Ishikawa (cell line): Measurements from ENCODE around the gene CYP3A4.

Source experiments
- CEBPB ChIP-seq: IDR thresholded peaks from 2 replicates; pipeline ENCODE4 v1.6.1; 2012
- CREB1 ChIP-seq: IDR thresholded peaks from 2 replicates; pipeline ENCODE4 v1.6.1; 2012; ENCODE audit warnings: low read depth
- EGR1 ChIP-seq: IDR thresholded peaks from 2 replicates; pipeline ENCODE4 v1.6.1; 2012
- EP300 ChIP-seq: IDR thresholded peaks from 2 replicates; pipeline ENCODE4 v1.6.1; 2012; ENCODE audit warnings: borderline replicate concordance
- FOXM1 ChIP-seq: IDR thresholded peaks from 2 replicates; pipeline ENCODE4 v1.6.1; 2012; ENCODE audit warnings: low read depth, borderline replicate concordance
- NFIC ChIP-seq: IDR thresholded peaks from 2 replicates; pipeline ENCODE4 v1.6.1; 2012
- RAD21 ChIP-seq: IDR thresholded peaks from 2 replicates; pipeline ENCODE4 v1.6.1; 2012; ENCODE audit warnings: low read depth
- TAF1 ChIP-seq: IDR thresholded peaks from 2 replicates; pipeline ENCODE4 v1.6.1; 2012; ENCODE audit warnings: low read depth, mild to moderate bottlenecking
- TCF12 ChIP-seq: IDR thresholded peaks from 2 replicates; pipeline ENCODE4 v1.6.1; 2012; ENCODE audit warnings: low read depth
- TEAD4 ChIP-seq: IDR thresholded peaks from 2 replicates; pipeline ENCODE4 v1.6.1; 2012
- YY1 ChIP-seq: IDR thresholded peaks from 2 replicates; pipeline ENCODE4 v1.6.1; 2012; ENCODE audit warnings: low read depth
- ZBTB7A ChIP-seq: IDR thresholded peaks from 2 replicates; pipeline ENCODE4 v1.6.1; 2012; ENCODE audit warnings: low read depth
- TF ChIP-seq, protein P1 (sequence below): IDR thresholded peaks from 2 replicates; pipeline ENCODE4 v1.6.1; 2012
- TF ChIP-seq, protein P2 (sequence below): IDR thresholded peaks from 2 replicates; pipeline ENCODE4 v1.6.1; 2012; ENCODE audit warnings: low read depth, mild to moderate bottlenecking
- TF ChIP-seq, protein P3 (sequence below): IDR thresholded peaks from 2 replicates; pipeline ENCODE4 v1.6.1; 2012

CYP3A4 gene

DNA sequence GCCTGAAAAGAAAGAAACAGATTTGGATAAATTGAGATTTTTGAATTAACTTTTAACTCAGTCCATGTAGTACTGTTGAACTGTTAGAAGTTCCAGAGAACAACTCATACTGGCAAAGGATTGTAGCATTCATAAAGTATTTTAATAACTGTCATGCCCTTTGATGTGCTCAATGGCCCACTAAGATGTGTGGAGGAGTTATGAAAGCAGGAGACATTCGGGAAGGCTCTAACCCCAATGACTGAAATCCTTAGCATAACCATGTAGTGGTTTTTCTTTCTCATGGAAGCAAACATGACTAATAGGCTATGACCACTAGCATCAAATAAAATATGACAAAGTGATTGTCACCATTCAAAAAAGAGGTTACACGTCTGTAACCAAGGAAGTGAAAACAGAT lies 74.7 kb downstream of the CYP3A4 start:
- TF ChIP-seq, protein P1, sequence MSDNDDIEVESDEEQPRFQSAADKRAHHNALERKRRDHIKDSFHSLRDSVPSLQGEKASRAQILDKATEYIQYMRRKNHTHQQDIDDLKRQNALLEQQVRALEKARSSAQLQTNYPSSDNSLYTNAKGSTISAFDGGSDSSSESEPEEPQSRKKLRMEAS: no peak

DNA sequence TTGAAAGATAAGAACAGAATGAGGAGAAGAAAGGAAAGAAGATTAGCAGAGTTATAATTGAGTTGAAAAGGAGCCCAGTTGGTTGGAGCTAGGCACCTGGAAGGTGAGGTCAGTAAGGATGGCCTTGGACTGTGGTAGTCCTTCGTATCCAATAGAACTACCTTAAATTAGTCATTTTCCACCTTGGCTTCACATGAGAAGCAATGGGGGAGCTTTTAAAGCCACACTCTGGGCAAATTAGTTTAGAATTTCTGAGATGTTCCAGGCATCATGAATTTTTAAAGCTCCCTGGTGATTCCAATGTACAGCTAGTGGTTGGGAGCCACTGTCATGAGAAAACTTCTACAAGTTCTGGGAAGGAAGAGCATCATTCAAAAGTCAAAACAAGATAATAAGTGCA lies 76.9 kb downstream of the CYP3A4 start:
- no peak for TF ChIP-seq TEAD4
- TF ChIP-seq ZBTB7A: no peak
- TF ChIP-seq RAD21: no peak
- no peak for TF ChIP-seq FOXM1
- TF ChIP-seq, protein P2, sequence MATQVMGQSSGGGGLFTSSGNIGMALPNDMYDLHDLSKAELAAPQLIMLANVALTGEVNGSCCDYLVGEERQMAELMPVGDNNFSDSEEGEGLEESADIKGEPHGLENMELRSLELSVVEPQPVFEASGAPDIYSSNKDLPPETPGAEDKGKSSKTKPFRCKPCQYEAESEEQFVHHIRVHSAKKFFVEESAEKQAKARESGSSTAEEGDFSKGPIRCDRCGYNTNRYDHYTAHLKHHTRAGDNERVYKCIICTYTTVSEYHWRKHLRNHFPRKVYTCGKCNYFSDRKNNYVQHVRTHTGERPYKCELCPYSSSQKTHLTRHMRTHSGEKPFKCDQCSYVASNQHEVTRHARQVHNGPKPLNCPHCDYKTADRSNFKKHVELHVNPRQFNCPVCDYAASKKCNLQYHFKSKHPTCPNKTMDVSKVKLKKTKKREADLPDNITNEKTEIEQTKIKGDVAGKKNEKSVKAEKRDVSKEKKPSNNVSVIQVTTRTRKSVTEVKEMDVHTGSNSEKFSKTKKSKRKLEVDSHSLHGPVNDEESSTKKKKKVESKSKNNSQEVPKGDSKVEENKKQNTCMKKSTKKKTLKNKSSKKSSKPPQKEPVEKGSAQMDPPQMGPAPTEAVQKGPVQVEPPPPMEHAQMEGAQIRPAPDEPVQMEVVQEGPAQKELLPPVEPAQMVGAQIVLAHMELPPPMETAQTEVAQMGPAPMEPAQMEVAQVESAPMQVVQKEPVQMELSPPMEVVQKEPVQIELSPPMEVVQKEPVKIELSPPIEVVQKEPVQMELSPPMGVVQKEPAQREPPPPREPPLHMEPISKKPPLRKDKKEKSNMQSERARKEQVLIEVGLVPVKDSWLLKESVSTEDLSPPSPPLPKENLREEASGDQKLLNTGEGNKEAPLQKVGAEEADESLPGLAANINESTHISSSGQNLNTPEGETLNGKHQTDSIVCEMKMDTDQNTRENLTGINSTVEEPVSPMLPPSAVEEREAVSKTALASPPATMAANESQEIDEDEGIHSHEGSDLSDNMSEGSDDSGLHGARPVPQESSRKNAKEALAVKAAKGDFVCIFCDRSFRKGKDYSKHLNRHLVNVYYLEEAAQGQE: no peak
- no peak for TF ChIP-seq TCF12
- TF ChIP-seq, protein P3, sequence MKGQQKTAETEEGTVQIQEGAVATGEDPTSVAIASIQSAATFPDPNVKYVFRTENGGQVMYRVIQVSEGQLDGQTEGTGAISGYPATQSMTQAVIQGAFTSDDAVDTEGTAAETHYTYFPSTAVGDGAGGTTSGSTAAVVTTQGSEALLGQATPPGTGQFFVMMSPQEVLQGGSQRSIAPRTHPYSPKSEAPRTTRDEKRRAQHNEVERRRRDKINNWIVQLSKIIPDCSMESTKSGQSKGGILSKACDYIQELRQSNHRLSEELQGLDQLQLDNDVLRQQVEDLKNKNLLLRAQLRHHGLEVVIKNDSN: no peak
- no peak for TF ChIP-seq EGR1
- no peak for TF ChIP-seq YY1
- TF ChIP-seq, protein P1: no peak
- no peak for TF ChIP-seq CREB1
- no peak for TF ChIP-seq NFIC
- TF ChIP-seq CEBPB: no peak
- TF ChIP-seq TAF1: no peak
- no peak for TF ChIP-seq EP300
